ENCODE data around the gene DLG3.
A peak's percentile ranks its signal among the peaks of the same experiment; 100 is the strongest.

DLG3 gene

DNA sequence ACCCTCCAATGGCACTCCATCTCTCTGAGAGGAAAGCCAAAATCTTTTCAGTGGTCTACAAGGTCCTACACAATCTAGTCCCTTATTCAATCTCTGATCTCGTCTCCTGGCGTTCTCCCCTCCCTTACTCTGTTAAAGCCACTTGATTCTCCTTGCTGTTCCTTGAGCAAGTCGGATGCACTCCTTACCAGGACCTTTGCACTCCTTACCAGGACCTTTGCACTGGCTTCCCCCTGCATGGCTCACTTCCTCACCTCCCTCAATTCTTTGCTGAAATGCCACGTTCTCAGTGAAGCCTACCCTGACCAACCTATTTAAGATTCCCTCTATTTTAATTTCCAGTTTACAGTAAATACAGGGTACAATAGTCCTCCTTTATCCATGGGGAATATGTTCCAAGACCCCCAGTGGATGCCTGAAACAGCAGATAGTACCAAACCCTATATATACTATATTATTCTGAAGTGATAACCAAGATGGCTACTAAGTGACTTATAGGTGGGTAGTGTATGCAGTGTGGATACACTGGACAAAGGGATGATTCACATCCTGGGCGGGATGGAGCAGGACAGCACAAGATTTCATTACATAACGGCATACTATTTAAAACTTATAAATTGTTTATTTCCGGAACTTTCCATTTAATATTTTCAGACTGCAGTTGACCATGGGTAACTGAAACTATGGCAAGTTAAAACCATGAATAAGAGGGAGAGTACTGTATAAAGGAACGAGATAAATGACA lies 6.5 kb upstream of the DLG3 start:
- no peak for DNase-seq (ENCODE audit: low spot score)

DNA sequence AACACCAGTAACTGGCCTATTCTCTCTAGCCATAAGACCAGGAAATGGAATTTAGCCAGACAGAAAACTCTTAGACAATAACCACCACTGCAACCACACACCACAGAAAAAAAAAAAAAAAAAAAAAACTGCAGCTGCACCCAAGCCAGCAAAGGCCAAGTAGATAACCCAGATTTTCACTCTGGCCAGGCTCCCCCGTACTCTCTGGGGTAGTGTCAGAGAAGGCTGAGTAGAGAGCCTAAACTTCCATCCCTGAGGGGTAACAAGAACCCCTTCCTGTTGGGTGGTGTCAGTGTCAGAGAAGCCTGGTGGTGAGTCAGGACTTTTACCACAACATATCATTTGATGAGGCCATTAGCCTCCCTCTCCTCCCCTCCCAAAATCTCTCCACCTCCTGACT lies 5.6 kb upstream of the DLG3 start:
- DNase-seq (ENCODE audit: low spot score): no peak

- no peak for DNase-seq (ENCODE audit: low spot score)
Measured at GRCh38 chrX:70442224-70442623, 2.4 kb upstream of the DLG3 start.

- DNase-seq (ENCODE audit: low spot score): no peak
Measured at GRCh38 chrX:70444946-70445656, 466 bp downstream of the DLG3 start.

- no peak for DNase-seq (ENCODE audit: low spot score)
Measured at GRCh38 chrX:70445951-70446350, 1.3 kb downstream of the DLG3 start.

DNA sequence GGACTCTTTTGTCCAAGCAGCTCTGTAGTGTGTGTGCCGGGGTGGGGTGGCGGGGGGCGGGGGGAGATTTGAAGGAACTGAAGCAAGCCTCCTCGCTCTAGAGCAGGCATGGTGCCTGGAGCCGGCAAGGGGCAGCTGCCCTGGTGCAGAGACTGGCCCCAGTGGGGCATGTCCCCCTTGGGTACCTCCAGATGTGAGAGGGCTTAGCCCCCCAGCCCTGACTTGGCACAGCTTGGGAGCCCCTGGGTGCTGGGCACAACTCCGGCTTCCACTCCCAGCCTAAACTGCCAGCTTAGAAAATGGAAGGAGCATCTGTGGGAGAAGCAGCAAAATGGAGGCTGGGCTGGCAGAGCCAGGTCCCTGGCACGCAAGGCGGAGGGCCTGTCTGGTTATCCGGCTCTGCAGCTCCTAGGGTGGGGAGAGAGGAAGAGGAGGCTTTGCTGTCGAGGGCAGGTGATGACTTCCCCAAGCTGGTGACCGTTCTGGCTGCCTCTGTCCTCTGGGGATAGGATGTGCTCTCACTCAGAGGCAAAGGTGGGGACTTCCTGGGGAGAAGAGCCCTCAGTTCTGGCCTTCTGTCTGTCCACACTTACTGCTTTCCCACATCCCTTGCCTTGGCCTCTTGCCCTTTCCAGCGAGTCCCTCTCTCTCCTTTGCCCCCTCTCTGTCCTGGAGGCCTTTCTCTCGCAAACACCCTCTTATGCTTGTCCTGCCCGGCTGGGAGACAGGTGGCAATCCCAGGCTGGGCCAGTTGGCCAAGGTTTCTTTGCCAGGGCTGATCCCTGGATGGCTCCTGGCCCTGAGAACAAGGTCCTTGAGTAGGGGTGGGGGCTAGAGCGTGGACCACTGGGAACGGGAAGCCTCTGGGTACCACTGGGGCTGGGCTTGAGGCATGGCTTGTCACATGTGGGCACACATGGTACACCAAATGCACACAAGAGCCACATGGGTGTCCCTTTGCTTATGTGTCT lies 2.0 kb downstream of the DLG3 start:
- no peak for DNase-seq (ENCODE audit: low spot score)

DNA sequence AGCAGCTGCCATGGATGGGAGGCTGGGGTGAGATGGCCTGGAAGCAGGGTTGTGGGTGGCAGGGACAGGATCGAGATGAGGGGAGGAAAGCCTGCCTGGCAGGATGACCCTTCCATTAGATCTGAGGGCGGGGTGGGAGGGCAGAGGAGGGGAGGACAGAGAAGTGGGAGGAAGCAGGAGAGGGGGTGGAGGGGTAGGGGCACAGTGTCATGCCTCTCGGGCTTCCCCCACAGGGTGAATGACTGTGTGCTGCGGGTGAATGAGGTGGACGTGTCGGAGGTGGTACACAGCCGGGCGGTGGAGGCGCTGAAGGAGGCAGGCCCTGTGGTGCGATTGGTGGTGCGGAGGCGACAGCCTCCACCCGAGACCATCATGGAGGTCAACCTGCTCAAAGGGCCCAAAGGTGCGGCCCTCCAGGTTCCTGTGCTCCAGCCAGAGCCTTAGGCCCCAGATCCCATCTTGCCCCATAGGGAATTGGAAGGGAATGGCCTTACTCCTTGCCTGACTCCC lies 4.9 kb downstream of the DLG3 start:
- DNase-seq (ENCODE audit: low spot score): no peak

- peak; percentile 65 for DNase-seq (ENCODE audit: low spot score)
Measured at GRCh38 chrX:70452143-70452733, 7.6 kb downstream of the DLG3 start.

GRCh38 chrX:70453024-70453618 lies 8.5 kb downstream of the DLG3 start:
- no peak for DNase-seq (ENCODE audit: low spot score)

DNA sequence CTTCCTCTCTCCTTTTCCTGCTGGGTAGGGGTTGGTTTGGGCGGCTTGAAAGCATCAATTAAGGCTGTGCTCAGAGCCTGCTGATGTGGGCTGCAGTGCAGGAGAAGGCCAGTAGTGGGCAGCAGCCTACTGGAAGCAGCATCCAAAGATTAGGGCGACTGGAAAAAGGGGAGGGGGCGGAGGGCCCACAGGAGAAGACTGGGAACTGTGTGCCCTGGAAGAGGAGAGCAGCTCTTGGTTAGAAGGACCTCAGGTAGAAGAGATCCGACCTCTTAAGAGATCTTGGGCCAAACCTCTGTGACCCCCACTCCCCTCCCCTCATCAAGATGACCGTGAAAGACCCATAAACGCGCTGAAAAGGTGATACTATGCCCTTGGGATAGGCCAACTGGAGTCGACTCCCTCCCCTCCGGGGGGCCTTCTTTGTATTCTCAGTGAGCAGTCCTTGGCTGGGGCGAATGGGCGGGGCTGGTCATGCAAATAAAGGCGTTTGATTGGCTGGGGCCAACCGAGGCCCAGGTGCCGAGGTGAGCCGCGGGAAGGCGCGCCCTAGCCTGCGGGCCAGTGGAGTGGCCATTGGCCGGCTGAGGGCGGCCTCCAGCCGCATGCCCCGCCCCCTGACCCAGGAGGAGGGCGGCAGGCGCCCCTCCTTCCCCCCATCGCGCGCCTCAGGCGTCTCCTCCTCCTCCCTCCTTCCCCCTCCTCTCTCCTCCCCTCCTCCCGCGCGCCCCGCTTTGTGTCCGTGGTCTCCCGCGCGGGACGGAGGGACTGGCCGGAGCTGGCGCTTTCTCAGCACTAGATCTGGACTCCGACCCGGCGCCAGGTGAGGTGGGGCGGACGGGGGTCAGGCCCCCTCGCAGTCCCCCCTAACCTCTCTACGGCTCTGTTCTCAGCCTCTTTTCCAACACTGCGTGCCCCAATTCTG lies 10.1 kb downstream of the DLG3 start:
- no peak for DNase-seq (ENCODE audit: low spot score)

GRCh38 chrX:70455366-70456202 lies 10.9 kb downstream of the DLG3 start:
- DNase-seq (ENCODE audit: low spot score): no peak

- DNase-seq (ENCODE audit: low spot score): no peak
Measured at GRCh38 chrX:70456256-70456655, 11.6 kb downstream of the DLG3 start.

DNA sequence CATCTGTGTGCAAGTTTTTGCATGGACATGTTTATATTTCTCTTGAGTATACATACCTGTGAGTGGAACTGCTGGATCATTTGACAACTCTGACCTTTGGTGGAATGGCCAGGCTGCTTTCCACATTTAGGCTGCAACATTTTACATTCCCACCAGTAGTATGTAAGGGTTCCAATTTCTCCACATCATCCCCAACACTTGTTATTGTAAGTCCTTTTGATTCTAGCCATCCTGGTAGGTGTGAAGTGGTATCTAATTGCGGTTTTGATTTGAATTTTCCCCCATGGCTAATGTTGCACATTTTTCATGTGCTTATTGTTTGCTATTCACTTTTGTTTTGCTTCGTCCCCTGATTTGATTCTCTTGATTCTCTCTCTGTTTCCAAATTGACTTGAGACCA lies 16.4 kb downstream of the DLG3 start:
- DNase-seq (ENCODE audit: low spot score): no peak

DNA sequence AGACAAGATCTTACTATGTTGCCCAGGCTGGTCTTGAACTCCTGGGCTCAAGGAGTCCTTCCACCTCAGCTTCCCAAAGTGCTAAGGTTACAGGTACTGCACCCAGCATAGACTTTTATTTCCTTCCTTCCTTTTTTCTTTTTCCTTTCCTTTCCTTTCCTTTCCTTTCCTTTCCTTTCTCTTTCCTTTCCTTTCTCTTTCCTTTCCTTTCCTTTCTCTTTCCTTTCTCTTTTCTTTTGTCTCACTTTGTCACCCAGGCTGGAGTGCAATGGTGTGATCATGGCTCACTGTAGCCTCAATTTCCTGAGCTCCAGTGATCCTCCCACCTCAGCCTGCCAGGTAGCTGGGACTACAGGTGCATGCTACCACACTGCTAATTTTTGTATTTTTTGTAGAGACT lies 19.4 kb downstream of the DLG3 start:
- no peak for DNase-seq (ENCODE audit: low spot score)

GRCh38 chrX:70466968-70467367 lies 22.3 kb downstream of the DLG3 start:
- no peak for DNase-seq (ENCODE audit: low spot score)

- no peak for DNase-seq (ENCODE audit: low spot score)
Measured at GRCh38 chrX:70468709-70469108, 24.1 kb downstream of the DLG3 start.

GRCh38 chrX:70470850-70471289 lies 26.2 kb downstream of the DLG3 start:
- DNase-seq (ENCODE audit: low spot score): no peak

DNA sequence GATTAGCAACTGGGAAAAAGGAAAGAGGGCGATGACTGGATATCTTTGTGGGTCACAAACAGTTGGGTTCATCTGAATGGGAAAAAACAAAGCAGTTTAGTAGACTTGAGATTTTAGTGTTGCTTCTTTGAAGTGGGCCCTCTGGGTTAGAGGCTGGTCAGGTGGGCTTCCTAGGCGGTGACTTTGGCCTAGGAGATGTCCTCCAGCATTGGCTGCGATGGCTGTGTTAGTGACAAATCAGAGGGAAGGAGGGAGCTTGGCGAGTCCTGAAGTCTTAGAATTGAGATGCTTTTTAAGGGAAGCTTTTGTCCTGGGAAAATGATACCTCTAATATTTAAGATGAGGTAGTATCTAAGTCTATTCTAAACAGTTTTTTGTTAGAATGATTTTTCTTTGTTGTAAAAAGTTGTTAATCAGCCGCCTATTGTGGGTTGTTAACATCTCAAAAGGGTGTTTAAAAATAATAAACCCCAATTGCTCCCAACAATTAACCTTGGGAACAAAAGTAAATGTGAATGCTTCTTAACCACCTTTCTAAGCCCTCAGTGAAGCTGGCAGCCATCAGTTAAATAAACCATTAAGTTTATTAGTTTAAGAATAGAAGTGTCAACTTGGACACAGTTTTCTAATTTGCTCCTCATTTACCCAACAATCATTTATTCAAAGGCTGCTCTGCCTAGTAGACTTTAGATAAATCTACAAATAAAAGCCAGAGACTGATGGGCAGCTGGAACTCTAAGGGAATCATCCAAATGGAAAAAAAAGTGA lies 31.7 kb downstream of the DLG3 start:
- no peak for DNase-seq (ENCODE audit: low spot score)

Data from AG08395 (cell line).